ENCODE data around the gene ZBTB18.

- TF ChIP-seq CTCF (IDR thresholded peaks at IDR 0.05; ENCODE audit: insufficient read depth, low read length, poor library complexity, severe bottlenecking) = no peak
- TF ChIP-seq EZH2phosphoT487 (conservative IDR thresholded peaks at IDR 0.05; ENCODE audit: low read length) = no peak
Measured at GRCh38 chr1:244049162-244050013, 1.7 kb upstream of the ZBTB18 start.
